ENCODE results near the gene LRRC27.
"Not testable (repeated sequence)": the region's sequence is repeated elsewhere in the genome, so short reads cannot be mapped to it uniquely, and the experiment has no call there.

The LRRC27 gene

GRCh38 chr10:132373241-132373955 is 41.4 kb downstream of the LRRC27 start:
- H3K27me3 ChIP-seq (ENCODE audit: control insufficient read depth in 1 of 2, insufficient read depth in 2 of 2, low read length in 2 of 2) = no peaks in the 10 kb centered on the region
- H3K4me1 ChIP-seq (ENCODE audit: control insufficient read depth in 1 of 2, insufficient read depth in 2 of 2, low read length in 2 of 2) = no peaks in the 10 kb centered on the region
- no peak overlapping the region for H3K4me3 ChIP-seq (ENCODE audit: low read depth in 1 of 2, low read length in 2 of 2)
- H3K9ac ChIP-seq (ENCODE audit: low read depth in 1 of 2, low read length in 2 of 2) = no peak overlapping the region
- no peaks in the 10 kb centered on the region for H3K36me3 ChIP-seq (ENCODE audit: control insufficient read depth in 1 of 2, insufficient read depth in 2 of 2, low read length in 2 of 2)
- no peaks in the 10 kb centered on the region for H3K9me3 ChIP-seq (ENCODE audit: control insufficient read depth in 1 of 2, low read length in 2 of 2)
- no peak overlapping the region for H3K27ac ChIP-seq (ENCODE audit: low read depth, low read length)

- no peak overlapping the region for H3K4me3 ChIP-seq (ENCODE audit: low read depth in 1 of 2, low read length in 2 of 2)
- no peaks in the 10 kb centered on the region for H3K27me3 ChIP-seq (ENCODE audit: control insufficient read depth in 1 of 2, insufficient read depth in 2 of 2, low read length in 2 of 2)
These were observed 42.2 kb downstream of the LRRC27 start for GRCh38 chr10:132374176-132374575.

GRCh38 chr10:132374612-132375011 is 42.6 kb downstream of the LRRC27 start:
- Histone ChIP-seq H3K27ac (ENCODE audit: low read depth, low read length) (no peak overlapping the region), H3K4me3 (ENCODE audit: low read depth in 1 of 2, low read length in 2 of 2) (no peak overlapping the region), H3K4me1 (ENCODE audit: control insufficient read depth in 1 of 2, insufficient read depth in 2 of 2, low read length in 2 of 2) (no peaks in the 10 kb centered on the region), H3K9ac (ENCODE audit: low read depth in 1 of 2, low read length in 2 of 2) (no peak overlapping the region), H3K27me3 (ENCODE audit: control insufficient read depth in 1 of 2, insufficient read depth in 2 of 2, low read length in 2 of 2) (no peaks in the 10 kb centered on the region), H3K9me3 (ENCODE audit: control insufficient read depth in 1 of 2, low read length in 2 of 2) (no peaks in the 10 kb centered on the region), H3K36me3 (ENCODE audit: control insufficient read depth in 1 of 2, insufficient read depth in 2 of 2, low read length in 2 of 2) (no peaks in the 10 kb centered on the region)

More at GRCh38 chr10:132374176-132374575, 42.2 kb downstream of the LRRC27 start:
- Histone ChIP-seq H3K4me1 (ENCODE audit: control insufficient read depth in 1 of 2, insufficient read depth in 2 of 2, low read length in 2 of 2) (no peaks in the 10 kb centered on the region), H3K36me3 (ENCODE audit: control insufficient read depth in 1 of 2, insufficient read depth in 2 of 2, low read length in 2 of 2) (no peaks in the 10 kb centered on the region), H3K9me3 (ENCODE audit: control insufficient read depth in 1 of 2, low read length in 2 of 2) (no peaks in the 10 kb centered on the region), H3K9ac (ENCODE audit: low read depth in 1 of 2, low read length in 2 of 2) (no peak overlapping the region), H3K27ac (ENCODE audit: low read depth, low read length) (no peak overlapping the region)

- no peak overlapping the region for H3K4me3 ChIP-seq (ENCODE audit: low read depth in 1 of 2, low read length in 2 of 2)
- no peak overlapping the region for H3K27ac ChIP-seq (ENCODE audit: low read depth, low read length)
- H3K36me3 ChIP-seq (ENCODE audit: control insufficient read depth in 1 of 2, insufficient read depth in 2 of 2, low read length in 2 of 2) = no peaks in the 10 kb centered on the region
- H3K4me1 ChIP-seq (ENCODE audit: control insufficient read depth in 1 of 2, insufficient read depth in 2 of 2, low read length in 2 of 2) = no peaks in the 10 kb centered on the region
- no peaks in the 10 kb centered on the region for H3K27me3 ChIP-seq (ENCODE audit: control insufficient read depth in 1 of 2, insufficient read depth in 2 of 2, low read length in 2 of 2)
- no peak overlapping the region for H3K9ac ChIP-seq (ENCODE audit: low read depth in 1 of 2, low read length in 2 of 2)
- H3K9me3 ChIP-seq (ENCODE audit: control insufficient read depth in 1 of 2, low read length in 2 of 2) = no peaks in the 10 kb centered on the region
These were observed 43.3 kb downstream of the LRRC27 start for GRCh38 chr10:132375116-132375794.

- Histone ChIP-seq H3K9ac (ENCODE audit: low read depth in 1 of 2, low read length in 2 of 2) (no peak overlapping the region), H3K4me1 (ENCODE audit: control insufficient read depth in 1 of 2, insufficient read depth in 2 of 2, low read length in 2 of 2) (no peaks in the 10 kb centered on the region), H3K9me3 (ENCODE audit: control insufficient read depth in 1 of 2, low read length in 2 of 2) (no peaks in the 10 kb centered on the region), H3K27ac (ENCODE audit: low read depth, low read length) (no peak overlapping the region), H3K4me3 (ENCODE audit: low read depth in 1 of 2, low read length in 2 of 2) (no peak overlapping the region), H3K36me3 (ENCODE audit: control insufficient read depth in 1 of 2, insufficient read depth in 2 of 2, low read length in 2 of 2) (no peaks in the 10 kb centered on the region), H3K27me3 (ENCODE audit: control insufficient read depth in 1 of 2, insufficient read depth in 2 of 2, low read length in 2 of 2) (no peaks in the 10 kb centered on the region)
These were observed 43.9 kb downstream of the LRRC27 start for GRCh38 chr10:132375795-132376297.

- no peak overlapping the region for H3K27ac ChIP-seq (ENCODE audit: low read depth, low read length)
- no peaks in the 10 kb centered on the region for H3K4me1 ChIP-seq (ENCODE audit: control insufficient read depth in 1 of 2, insufficient read depth in 2 of 2, low read length in 2 of 2)
- H3K27me3 ChIP-seq (ENCODE audit: control insufficient read depth in 1 of 2, insufficient read depth in 2 of 2, low read length in 2 of 2) = no peaks in the 10 kb centered on the region
- H3K4me3 ChIP-seq (ENCODE audit: low read depth in 1 of 2, low read length in 2 of 2) = no peak overlapping the region
- H3K9me3 ChIP-seq (ENCODE audit: control insufficient read depth in 1 of 2, low read length in 2 of 2) = no peaks in the 10 kb centered on the region
- H3K9ac ChIP-seq (ENCODE audit: low read depth in 1 of 2, low read length in 2 of 2) = no peak overlapping the region
- no peaks in the 10 kb centered on the region for H3K36me3 ChIP-seq (ENCODE audit: control insufficient read depth in 1 of 2, insufficient read depth in 2 of 2, low read length in 2 of 2)
These were observed 44.4 kb downstream of the LRRC27 start for GRCh38 chr10:132376394-132376851.

- no peaks in the 10 kb centered on the region for H3K36me3 ChIP-seq (ENCODE audit: control insufficient read depth in 1 of 2, insufficient read depth in 2 of 2, low read length in 2 of 2)
- H3K27me3 ChIP-seq (ENCODE audit: control insufficient read depth in 1 of 2, insufficient read depth in 2 of 2, low read length in 2 of 2) = no peaks in the 10 kb centered on the region
- H3K4me3 ChIP-seq (ENCODE audit: low read depth in 1 of 2, low read length in 2 of 2) = no peak overlapping the region
- H3K4me1 ChIP-seq (ENCODE audit: control insufficient read depth in 1 of 2, insufficient read depth in 2 of 2, low read length in 2 of 2) = peaks cover 0 to 4% of the 10 kb centered on the region in 2 donors
- H3K9ac ChIP-seq (ENCODE audit: low read depth in 1 of 2, low read length in 2 of 2) = no peak overlapping the region
- H3K27ac ChIP-seq (ENCODE audit: low read depth, low read length) = no peak overlapping the region
- H3K9me3 ChIP-seq (ENCODE audit: control insufficient read depth in 1 of 2, low read length in 2 of 2) = no peaks in the 10 kb centered on the region
These were observed 45.3 kb downstream of the LRRC27 start for GRCh38 chr10:132377326-132377725.

- not testable (repeated sequence) for H3K9ac ChIP-seq (ENCODE audit: low read depth in 1 of 2, low read length in 2 of 2); H3K27ac ChIP-seq (ENCODE audit: low read depth, low read length); H3K9me3 ChIP-seq (ENCODE audit: control insufficient read depth in 1 of 2, low read length in 2 of 2); H3K4me3 ChIP-seq (ENCODE audit: low read depth in 1 of 2, low read length in 2 of 2); H3K4me1 ChIP-seq (ENCODE audit: control insufficient read depth in 1 of 2, insufficient read depth in 2 of 2, low read length in 2 of 2); H3K27me3 ChIP-seq (ENCODE audit: control insufficient read depth in 1 of 2, insufficient read depth in 2 of 2, low read length in 2 of 2); H3K36me3 ChIP-seq (ENCODE audit: control insufficient read depth in 1 of 2, insufficient read depth in 2 of 2, low read length in 2 of 2)
These were observed 47.0 kb downstream of the LRRC27 start for GRCh38 chr10:132379026-132379425.

- not testable (repeated sequence) for H3K9ac ChIP-seq (ENCODE audit: low read depth in 1 of 2, low read length in 2 of 2); H3K36me3 ChIP-seq (ENCODE audit: control insufficient read depth in 1 of 2, insufficient read depth in 2 of 2, low read length in 2 of 2); H3K4me3 ChIP-seq (ENCODE audit: low read depth in 1 of 2, low read length in 2 of 2); H3K27ac ChIP-seq (ENCODE audit: low read depth, low read length); H3K27me3 ChIP-seq (ENCODE audit: control insufficient read depth in 1 of 2, insufficient read depth in 2 of 2, low read length in 2 of 2); H3K9me3 ChIP-seq (ENCODE audit: control insufficient read depth in 1 of 2, low read length in 2 of 2)
- H3K4me1 ChIP-seq (ENCODE audit: control insufficient read depth in 1 of 2, insufficient read depth in 2 of 2, low read length in 2 of 2) = peaks cover 4 to 11% of the 10 kb centered on the region in 2 donors
These were observed 49.0 kb downstream of the LRRC27 start for GRCh38 chr10:132380986-132381385.

GRCh38 chr10:132381741-132382140 is 49.7 kb downstream of the LRRC27 start:
- no peak overlapping the region for H3K9ac ChIP-seq (ENCODE audit: low read depth in 1 of 2, low read length in 2 of 2)
- no peaks in the 10 kb centered on the region for H3K27me3 ChIP-seq (ENCODE audit: control insufficient read depth in 1 of 2, insufficient read depth in 2 of 2, low read length in 2 of 2)
- H3K9me3 ChIP-seq (ENCODE audit: control insufficient read depth in 1 of 2, low read length in 2 of 2) = no peaks in the 10 kb centered on the region
- no peak overlapping the region for H3K4me3 ChIP-seq (ENCODE audit: low read depth in 1 of 2, low read length in 2 of 2)
- no peak overlapping the region for H3K27ac ChIP-seq (ENCODE audit: low read depth, low read length)
- H3K4me1 ChIP-seq (ENCODE audit: control insufficient read depth in 1 of 2, insufficient read depth in 2 of 2, low read length in 2 of 2) = peaks cover 4 to 11% of the 10 kb centered on the region in 2 donors
- no peaks in the 10 kb centered on the region for H3K36me3 ChIP-seq (ENCODE audit: control insufficient read depth in 1 of 2, insufficient read depth in 2 of 2, low read length in 2 of 2)

Measured in duodenal mucosa (tissue), 2 donors.